Measurements from ENCODE around the gene URB2. TPM values are rescaled to one million over a fixed set of nuclear protein-coding genes. Genes with fewer than 3 reads are reported as not detected.

Gene URB2
- total and polyA plus RNA-seq, 2 donors (not counting 3 experiments of a cell fraction or from before 2014, with no cell fraction given): 4.7 to 12.4 TPM

GRCh38 chr1:229637746-229638145 lies 11.7 kb downstream of the URB2 start:
- POLR2A ChIA-PET: no interaction called here

More at GRCh38 chr1:229637746-229638145, 11.7 kb downstream of the URB2 start:
- Histone ChIP-seq H3K4me3 (replicated peaks in 1 of 3; ENCODE audit: insufficient read depth in 1 of 3, low read depth in 1 of 3, low read length in 3 of 3) (no peak overlapping the region), H3K36me3 (ENCODE audit: control insufficient read depth in 2 of 2, extremely low read depth in 1 of 2, insufficient read depth in 2 of 2, low read length in 2 of 2) (peaks cover 6 to 22% of the 10 kb centered on the region in 2 experiments), H3K4me2 (ENCODE audit: insufficient read depth, low read length) (no peak overlapping the region), H2AFZ (ENCODE audit: low read depth, low read length) (no peak overlapping the region), H3K27me3 (ENCODE audit: control insufficient read depth in 2 of 2, insufficient read depth in 2 of 2, low read length in 2 of 2) (no peaks in the 10 kb centered on the region), H3K79me2 (ENCODE audit: control insufficient read depth, insufficient read depth, low read length) (peaks cover 28% of the 10 kb centered on the region), H4K20me1 (replicated peaks; ENCODE audit: control insufficient read depth, extremely low read depth, insufficient read depth, low read length) (no peaks in the 10 kb centered on the region), H3K4me1 (ENCODE audit: control insufficient read depth, extremely low read depth, insufficient read depth, low read length) (no peaks in the 10 kb centered on the region), H3K9me1 (replicated peaks; ENCODE audit: control insufficient read depth, extremely low read depth, insufficient read depth, low read length) (no peaks in the 10 kb centered on the region), H3K27ac (ENCODE audit: insufficient read depth, low read depth, low read length) (no peak overlapping the region), H3K9me3 (replicated peaks; ENCODE audit: control insufficient read depth, insufficient read depth, low read length) (no peaks in the 10 kb centered on the region), H3K9ac (replicated peaks; ENCODE audit: extremely low read depth, insufficient read depth, low read length) (no peak overlapping the region)
- no peak for TF ChIP-seq FOS (IDR thresholded peaks at IDR 0.05; ENCODE audit: borderline replicate concordance, insufficient read depth, low read length)
- TF ChIP-seq POLR2A (IDR thresholded peaks at IDR 0.05; ENCODE audit: low read depth, low read length): no peak
- no peak for TF ChIP-seq JUN (IDR thresholded peaks at IDR 0.05; ENCODE audit: borderline replicate concordance, insufficient read depth, insufficient read length, low read depth)
- TF ChIP-seq POLR2AphosphoS5 (IDR thresholded peaks at IDR 0.05; ENCODE audit: insufficient read depth, low read depth, low read length): no peak
- no peak for TF ChIP-seq MYC (IDR thresholded peaks at IDR 0.05; ENCODE audit: low read depth, low read length)
- TF ChIP-seq CTCF (IDR thresholded peaks at IDR 0.05; ENCODE audit: extremely low read depth in 1 of 2, insufficient read depth in 1 of 2, low read depth in 1 of 2, low read length in 2 of 2): no peak
- TF ChIP-seq GATA2 (IDR thresholded peaks at IDR 0.05; ENCODE audit: insufficient read depth, insufficient read length, low read depth, low read length): no peak
- TF ChIP-seq EZH2 (IDR thresholded peaks at IDR 0.05; ENCODE audit: borderline replicate concordance, low read depth, low read length, severe bottlenecking): no peak
- no peak for TF ChIP-seq MAX (IDR thresholded peaks at IDR 0.05; ENCODE audit: insufficient read depth, insufficient read length)
- CTCF ChIA-PET: interaction anchor here (1.2 to 2.2 kb wide), 2 partner anchors 24 to 79 kb away, joined by 3 to 6 read pairs; partner anchors contain the start of gene ABCB10
- FAIRE-seq (no peak), DNase-seq (ENCODE audit: low read depth, low spot score) (no peak)
- intact Hi-C loops (cut with micrococcal nuclease): no loop called here
- dilution Hi-C loops (cut with MboI; ENCODE audit: extremely low pct_ligation_motif_present, low sequenced_read_pairs): no loop called here
- BruUV-seq (replicated peaks): no TSS peak

Measured in endothelial cell of umbilical vein (primary cell).